ENCODE results near the gene BOD1L1.

Gene BOD1L1

DNA sequence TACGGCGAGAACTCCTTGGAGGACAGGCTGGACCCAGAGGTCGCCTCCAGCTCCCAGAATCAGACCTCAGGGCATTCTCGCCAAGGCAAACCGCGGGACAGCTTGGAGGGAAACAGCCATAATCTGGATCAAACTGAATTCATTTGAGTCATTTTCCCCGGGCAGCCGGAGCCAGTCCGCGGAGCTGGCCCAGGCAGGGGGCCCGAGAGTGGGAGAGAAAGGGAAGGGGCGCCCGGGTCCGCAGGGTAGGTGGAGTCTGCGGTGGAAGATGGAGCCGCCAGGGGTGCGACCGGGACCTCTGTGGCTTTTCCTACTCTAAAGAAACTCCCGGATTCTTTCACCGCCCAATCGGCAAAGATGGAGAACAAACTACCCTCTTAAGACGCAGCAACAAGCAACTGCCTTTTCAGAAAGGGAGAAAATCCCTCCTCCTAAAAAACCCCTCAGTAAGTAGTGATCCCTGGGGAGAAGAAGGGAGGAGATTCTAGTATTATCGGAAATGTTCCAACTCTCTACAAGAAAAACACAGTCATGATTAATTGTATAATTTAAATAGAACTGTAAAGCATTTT is 88.4 kb downstream of the BOD1L1 start:
- no peak for DNase-seq (ENCODE audit: low read depth)

DNA sequence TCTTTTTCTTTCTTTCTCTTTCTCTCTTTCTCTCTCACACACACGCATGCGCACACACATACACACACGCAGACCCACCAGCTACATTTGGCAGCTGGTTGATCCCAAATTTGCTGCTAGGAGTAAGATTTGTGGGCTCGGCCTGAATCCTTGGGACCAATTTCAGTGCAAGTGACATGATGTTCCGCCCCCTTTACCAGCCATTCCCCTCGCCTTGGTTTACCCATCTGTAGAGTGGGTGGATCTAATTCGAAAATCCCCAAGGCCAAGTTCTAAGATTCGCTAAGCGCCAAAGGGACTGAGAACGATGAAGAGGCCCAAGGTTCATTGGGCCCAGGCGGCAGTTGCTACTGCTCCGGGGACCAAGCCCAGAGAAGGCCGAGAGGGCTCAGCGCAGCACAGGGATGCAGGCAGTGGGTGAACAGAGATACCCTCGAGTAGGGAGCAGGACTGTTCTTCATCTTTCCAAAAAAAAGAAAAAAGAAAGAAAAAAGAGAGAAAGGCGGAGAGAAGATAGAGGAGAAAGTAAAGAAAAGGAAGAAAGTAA is 89.0 kb downstream of the BOD1L1 start:
- no peak for DNase-seq (ENCODE audit: low read depth)

DNA sequence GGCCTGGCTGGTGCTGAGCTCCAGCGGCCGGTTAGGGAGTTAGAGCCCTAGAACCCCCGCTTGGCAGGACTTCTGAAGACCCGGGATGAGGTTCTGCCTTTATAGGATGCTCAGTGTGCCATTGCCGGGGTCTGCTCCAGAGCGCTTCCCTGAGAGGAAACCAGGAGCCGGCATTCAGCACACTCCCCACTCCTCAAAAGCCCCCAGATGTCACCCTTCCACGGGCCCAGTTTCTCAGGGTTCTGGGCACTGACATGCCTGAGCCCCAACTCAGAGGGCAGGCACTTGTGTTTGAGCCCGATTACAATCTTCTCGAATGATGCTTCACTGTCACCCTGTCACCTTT is 89.7 kb downstream of the BOD1L1 start:
- no peak for DNase-seq (ENCODE audit: low read depth)

DNA sequence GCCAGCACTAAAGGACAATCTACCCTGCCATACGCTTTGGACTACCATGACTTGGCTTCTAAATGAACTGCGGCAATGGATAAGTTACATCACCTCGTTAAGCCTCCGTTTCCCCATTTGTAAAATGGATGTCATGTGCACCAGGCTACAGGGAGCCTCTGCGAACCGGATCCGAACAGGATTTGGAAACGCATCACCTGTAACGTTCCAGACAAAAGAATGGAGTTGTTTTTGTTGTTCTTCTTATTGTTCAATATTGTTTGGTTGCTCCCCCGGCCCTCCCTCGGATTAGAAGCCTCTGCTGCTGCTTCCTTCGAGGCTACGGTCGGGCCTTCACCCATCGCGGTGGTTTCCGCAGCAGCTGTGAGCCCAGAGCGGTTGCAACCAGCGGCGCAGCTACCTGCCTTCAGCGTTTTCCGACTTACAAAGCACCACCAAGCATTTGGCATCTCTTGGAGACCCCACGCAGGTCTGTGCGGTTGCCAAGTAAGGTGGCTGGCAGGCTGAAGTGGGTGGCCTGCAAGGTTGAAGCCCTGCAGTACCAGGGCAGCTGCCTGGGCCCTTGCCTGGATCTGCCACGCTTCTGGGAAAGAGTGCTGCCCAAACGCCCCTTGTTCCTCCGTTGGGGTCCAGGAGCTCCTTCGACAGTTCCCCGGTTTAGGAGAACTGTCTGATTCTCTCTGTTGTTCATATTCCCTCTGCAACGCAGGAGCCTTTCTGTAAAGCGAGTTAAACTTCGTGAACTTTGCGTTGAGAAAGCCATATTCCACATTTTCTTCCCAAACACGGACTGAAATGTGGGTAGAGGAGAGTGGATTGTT is 90.3 kb downstream of the BOD1L1 start:
- DNase-seq (ENCODE audit: low read depth), result no peak

DNA sequence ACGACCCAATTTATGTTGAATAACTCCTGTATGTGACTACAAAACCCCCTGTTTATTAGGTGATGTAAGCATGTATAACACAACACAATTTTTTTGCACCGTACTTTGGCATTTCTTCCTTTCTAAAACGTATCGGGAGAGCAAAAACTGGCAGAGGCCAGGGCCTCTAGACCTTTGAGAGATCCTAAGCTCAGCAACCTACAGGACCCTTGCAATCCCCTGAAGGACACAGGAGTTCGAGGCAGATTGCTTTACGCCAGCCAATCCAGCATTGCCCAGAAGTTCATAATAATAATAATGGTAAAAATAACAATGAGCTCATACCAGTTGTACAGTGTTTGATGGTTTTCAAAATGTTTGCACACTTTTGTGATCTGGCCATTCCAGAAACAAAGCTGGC is 90.9 kb downstream of the BOD1L1 start:
- DNase-seq (ENCODE audit: low read depth), result no peak

DNA sequence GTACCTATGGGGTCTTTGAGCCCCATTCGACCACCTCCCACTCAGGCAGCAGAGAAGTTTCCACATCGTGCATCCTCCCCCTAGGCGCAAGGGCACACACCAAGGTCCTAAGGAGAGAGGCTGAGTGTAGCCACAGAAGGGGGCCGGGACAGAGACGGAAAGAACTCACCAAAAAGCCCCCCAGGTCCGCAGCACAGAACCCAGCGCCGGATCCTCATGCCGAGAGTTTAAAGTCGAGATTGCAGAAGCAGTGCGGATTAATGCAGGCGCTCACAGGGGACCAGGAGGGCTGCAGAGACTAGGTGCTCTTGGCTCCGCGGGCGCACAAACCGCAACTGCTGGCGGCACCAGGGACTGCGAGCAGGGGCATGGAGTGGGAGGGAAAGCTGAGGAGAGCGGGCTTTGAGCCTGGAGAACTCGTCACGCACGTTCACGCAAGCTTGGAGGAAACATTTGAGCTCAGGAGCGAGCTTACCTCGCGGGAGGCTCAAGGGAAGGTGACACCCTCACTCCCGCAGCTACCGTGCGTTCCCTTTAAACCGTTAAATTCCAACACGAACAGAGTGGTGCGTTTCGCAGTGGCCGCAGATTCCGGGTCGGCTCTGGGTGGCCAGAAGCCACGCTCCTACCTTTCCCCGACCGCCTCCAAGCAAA is 91.7 kb downstream of the BOD1L1 start:
- no peak for DNase-seq (ENCODE audit: low read depth)

DNA sequence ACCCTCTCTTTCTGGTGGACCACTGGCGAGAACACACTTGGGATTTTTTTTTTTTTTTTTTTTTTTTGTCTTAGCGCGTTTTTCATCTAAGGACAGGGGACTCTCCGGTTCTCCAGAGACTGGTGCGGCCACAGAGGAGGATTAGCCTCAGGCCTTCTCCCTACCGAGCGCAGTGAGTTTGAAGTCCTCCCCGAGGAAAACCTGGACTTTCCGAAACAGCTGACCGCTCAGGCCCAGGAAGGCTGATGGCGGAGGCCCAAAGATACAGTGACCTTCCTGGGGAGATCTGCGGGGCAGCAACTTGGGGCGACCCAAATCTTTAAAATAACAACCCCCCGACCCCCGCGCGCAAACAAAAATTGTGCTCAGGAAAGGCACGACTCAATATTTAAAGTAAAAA is 92.4 kb downstream of the BOD1L1 start:
- DNase-seq (ENCODE audit: low read depth), result no peak

DNA sequence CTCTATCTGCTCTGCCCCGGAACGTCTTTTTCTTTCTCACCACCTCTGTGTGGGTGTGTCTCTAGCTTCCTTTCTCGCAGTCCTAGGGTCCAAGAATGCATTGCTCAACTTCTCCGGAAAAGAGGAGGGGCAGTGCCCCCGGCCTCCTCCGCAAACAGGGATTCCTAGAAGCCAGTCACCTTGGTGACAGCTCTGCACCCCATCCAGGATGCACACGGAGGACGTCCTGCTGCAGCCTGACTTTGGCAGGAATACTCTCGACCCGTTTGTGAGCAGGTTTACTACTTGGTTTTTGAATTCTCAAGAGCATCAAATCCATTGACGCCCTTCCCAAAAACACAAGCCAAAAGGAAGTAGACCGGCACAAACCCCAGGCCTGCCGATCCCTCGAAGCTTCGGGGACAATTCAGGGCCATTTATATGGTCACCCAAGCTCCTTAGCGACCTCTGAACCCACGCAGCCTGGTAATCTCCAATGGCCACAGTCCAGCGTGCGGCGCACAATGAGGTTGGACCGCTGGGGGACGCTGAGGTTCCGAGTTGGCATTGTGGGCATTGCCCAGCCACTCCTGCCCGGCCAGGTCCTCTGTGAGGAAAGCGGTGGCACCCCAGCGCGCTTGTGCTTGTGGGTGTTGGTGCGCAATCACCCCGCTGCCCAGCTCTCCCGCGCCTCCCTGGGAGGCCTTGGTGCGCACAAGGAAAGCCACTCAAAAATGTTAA is 93.0 kb downstream of the BOD1L1 start:
- no peak for DNase-seq (ENCODE audit: low read depth)

DNA sequence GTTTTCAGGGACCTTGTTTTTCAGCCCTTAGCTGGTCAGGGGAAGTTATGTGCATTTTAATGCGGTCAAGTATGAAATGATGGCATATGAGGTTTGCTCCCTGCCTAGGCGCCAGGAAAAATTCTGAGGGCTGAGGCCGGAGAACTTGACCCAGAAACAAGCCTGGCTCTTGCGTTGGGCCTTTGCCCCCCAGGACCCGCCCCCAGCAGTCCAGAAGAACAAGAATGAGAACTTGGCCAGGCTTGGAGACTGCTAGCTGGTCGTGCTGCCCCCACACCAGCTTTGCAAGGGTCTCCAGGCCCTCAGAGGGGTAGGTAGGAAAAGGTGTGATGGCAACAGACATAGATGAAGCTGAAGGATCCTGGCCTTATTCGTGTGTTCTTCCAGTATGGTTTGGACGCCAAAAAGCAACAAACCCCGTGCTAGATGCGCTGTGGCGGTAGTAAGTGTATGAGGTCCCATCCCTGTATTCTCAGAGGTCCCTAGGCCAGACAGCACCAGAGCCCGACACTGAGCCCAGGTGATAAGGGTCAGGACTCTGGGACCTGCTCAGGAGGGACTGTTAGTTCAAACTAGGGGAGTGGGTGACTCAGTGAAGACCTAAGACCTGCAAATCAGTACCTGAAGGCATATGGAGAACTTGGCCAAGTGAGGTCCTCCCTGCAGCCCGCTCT is 93.7 kb downstream of the BOD1L1 start:
- DNase-seq (ENCODE audit: low read depth), result no peak

DNA sequence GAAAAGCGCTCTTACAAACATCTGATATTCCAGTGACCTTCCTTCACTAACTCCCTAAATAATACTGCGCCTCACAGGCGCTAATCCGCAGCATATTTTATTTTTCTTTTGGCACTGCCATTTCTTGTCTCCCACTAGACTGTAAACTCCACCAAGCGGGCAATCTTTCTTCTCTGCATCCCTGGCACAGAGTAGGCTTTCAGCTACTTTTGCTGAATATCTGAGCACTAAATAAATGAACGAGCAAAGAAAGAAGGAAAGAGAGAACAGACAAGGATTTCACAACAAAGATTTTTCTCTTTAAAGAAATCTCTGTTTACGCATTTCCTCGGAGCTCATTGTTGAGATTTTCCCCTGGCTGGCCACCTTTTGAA is 95.9 kb downstream of the BOD1L1 start:
- DNase-seq (ENCODE audit: low read depth), result no peak

DNA sequence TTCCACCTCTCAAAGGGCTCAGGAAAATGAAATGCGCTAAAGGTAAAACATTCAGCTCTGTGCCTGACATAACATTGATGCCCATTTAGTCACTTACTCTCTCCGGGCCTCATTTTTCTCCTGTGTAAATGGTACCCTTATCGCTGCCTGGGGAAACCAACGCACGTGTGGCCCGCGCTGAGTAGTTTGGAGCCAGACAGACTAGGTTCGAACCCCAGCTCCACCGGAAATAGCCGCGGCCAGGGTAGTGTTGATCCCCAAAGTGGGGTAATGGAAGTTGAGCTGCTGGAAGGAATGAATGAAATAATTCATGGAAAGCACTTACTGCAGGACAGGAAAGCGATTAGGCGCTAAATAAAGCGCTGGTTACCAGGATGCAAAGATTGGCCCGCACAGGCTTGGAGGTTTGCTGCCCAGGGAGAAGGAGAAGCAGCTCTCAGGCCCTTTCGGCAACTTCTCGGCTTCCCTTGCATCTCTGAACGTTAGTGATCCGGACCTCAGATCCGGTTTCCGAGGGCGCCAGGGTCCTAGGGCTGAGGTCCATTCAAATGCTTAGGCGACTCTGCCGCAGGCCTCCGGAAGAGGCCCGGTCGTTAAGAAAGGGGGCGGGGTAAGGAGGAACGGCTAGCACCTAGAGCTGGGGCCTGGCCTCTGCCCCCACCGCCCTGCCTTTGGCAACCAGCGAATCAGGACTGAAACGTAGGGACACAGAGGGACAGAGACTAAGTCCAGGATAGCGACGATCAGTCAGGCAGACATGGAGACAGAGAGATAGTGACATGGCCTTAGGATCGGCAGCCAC is 96.5 kb downstream of the BOD1L1 start:
- DNase-seq (ENCODE audit: low read depth), result no peak

DNA sequence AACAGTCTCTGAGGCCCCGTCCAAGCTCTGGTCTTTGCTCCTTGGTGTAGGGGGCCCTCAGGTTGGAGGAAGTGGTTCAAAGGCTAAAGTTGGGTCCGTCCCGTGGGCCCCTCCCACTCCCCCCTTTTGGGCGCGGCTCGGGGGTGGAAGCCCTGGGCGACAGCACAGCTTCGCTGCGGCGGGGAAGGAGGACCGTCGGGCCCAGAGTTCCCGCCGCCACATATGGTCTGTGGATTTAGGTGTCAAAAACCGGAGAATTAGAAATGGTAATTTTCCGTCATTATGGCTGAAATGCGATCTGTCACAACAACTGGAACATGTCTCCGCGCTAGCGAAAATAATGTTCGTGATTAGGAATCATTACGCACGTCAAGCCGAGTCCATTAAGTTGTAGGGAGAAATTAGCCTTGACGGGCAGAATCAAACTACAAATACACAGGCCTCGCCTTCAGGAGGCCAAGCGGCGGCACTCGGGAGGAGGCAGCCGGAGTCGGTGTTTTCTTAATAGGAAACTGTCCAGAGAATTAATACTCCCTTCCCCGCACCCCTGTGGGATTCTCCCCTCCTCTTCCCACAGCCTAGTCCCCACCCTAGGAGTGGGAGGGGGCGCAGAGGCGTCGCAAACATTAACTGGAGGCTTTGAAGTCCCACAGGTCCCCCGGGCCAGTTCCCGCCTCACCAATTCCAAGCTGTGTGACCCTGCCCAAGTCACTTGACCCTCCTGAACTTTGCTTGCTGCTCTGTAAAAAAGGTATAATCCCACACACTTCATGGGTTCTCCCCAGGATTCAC is 98.2 kb downstream of the BOD1L1 start:
- DNase-seq (ENCODE audit: low read depth), result no peak

DNA sequence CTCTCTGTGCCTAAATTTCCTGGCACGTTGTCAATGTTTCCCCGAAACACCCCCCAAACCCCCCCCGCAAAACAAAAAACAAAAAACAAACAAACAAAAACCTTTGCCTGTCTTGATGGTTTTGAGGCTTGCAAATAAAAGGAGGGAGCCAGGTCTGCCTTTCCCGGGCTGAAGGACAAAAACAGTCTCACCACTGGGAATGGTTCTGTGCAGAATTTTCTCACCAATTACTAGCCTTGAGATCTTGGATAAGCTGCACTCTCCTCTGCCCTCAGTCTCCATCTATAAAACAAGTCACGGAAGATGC is 98.8 kb downstream of the BOD1L1 start:
- DNase-seq (ENCODE audit: low read depth), result no peak

DNA sequence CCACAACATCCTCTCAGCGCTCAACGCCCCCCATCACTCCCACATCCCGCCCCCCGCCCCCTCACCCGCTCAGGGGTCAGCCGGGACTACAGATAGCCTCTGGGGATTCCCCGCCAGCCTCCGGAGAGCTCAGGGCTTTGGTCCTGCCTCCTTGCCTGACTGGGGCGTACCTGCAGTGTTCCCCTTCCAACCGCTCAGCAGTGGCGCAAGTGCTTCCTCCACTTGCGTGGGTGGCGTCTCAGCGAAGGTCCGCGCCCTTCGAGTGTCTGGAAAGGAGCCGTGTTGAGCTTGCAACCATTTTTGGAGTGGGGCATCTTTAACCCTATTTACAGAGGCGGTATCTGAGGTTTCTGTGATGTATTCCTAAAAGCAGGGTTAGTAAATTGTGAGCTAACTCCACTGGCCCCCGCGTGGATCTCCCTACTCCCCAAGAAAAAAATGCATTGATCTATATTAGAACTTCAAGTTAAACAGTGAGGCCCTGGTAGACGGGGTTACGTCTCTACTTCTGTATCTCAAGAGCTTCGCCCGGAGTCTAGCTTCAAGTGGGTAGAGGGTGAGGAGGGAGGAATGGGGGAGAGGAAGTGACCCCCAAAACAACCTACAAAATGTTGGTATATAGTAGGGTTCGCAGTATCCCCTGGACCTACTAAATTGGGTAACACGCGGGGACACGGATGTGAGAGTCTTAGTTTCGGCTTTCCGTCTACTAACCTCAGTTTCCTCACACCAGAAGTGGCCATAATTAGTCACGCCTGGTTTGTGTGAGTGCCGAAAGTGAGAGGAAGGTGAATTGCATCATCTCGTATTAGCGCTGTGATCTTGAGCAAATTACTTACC is 99.3 kb downstream of the BOD1L1 start:
- DNase-seq (ENCODE audit: low read depth), result no peak

DNA sequence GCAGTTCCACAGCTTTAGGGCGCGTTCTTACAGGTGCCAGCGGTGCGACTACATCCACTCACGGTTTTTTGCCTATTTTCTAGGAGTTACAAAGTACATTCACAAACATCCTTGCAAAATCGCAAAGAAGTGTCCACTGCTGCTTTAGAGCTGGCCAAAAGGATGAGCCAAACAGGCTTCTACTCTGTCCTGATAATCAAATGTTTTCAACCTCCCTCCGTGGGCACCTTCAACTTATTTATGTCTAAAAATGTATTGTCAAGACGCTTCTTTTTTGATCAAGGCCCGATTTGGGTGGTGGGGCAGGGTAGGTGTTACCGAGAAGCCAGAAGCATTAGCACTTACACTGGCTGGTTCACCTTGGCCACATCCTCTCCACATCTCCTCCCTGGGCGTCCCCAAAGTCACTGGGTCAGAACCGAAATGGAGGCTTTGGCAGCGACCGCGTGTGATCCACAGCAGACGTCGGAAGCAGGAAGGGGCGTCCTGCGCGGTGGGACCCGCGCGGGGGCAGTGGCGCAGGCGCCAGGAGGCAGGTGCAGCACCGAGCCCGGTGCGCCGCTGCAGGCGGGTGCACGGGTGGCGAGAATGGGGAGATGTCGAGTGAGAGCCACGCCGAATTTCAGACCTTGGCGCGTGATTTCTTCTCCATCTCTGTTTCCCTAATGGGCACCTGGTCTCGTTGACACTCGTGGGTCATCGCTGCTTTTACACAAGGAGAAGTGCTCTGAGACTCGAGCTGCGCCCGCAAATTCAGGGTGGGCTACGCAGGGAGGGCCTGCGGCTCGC is 100.1 kb downstream of the BOD1L1 start:
- no peak for DNase-seq (ENCODE audit: low read depth)

DNA sequence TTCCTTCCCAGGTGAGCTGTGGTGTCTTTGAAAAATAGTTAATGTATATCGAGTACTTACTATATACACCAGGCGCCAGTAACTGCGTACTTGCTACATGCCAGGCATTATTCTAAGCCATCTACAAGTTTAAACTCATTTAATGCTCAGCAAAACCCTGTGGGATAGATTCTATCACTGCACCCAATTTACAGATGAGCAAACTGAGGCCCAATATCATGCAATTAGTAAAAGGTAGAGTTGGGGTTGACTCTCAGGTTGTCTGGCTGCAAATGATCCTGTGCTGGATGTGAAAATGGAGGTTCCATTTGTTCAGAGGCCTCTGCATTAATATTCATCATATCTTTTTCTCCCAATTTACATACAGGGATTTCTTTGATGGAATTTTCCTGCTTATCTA is 100.9 kb downstream of the BOD1L1 start:
- DNase-seq (ENCODE audit: low read depth), result no peak

DNA sequence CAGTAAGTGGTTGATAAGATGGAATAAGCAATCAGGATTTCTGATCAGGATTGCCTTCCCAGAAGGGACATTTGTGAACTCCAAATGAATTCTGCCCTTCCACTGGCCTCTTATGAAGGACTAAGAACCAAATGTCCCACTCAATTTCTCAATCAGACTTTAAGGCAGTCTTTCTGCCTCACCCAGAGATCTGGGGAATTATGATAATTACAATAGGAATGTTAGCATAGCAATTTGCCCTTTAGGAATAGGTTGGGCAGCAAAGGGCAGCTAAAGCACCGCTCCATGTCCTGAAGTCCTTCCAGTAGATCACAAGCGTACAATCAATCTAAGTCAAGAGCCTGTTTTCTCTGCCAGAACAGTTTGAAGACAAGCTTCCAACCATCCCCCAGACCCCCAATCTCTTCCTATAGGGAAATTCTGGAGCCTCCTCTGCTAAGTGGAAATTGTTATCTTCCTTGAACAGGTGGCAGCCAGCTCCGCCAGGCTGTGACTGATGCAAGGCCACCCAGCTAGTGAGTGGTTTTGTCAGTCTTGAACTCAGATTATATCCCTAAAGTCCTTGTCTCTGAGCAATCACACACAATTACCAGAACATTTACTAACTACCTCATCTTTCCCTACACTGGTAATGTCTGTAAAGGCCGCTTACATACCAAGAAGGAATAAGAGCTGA is 101.8 kb downstream of the BOD1L1 start:
- no peak for DNase-seq (ENCODE audit: low read depth)

DNA sequence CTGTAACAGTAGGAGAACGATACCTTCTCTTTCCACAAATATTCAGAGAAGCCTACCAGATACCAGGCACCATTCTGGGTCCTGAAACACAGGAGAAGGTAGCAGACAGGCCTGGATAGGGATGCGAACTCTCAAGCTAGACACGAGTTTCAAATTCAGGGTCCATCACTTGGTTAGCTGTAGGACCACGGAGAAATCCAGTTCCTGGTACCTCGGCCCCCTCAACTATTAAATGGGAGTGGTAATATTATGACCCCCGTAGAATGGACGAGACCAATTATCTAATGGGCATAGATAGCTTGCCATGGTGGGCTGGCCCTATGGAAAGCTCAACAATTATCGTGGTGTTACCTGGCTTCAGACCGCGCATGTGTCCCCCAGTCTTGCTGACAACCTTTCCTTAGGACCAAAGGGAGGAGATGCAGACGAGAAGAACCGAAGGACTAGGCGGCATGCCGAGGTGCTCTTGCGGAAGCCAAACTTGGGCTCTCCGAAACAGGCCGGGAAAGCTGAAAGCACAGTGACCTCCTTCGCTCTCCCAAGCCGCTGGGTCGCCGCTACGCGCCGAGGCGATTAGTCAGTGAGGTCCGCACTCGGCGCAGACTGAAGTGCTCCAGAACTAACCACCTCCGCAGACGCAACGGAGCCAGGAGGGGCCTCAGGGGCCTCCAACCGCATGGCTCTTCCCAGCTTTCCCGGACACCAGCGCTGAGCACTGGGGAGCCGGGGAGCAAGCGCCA is 102.9 kb downstream of the BOD1L1 start:
- no peak for DNase-seq (ENCODE audit: low read depth)
